ENCODE measurements around the gene ATRN. TPM values are rescaled to one million over a fixed set of nuclear protein-coding genes. Genes with fewer than 3 reads are reported as not detected.
"Not testable (repeated sequence)": the region's sequence is repeated elsewhere in the genome, so short reads cannot be mapped to it uniquely, and the experiment has no call there.

Gene ATRN
- 30.1 and 33.5 TPM in 2 replicates for total RNA-seq
- polyA plus RNA-seq (2012) = 27.9 TPM

- peak; percentile 92 for DNase-seq (ENCODE audit: low read depth)
Observed at GRCh38 chr20:3470627-3471396, at the start of gene ATRN. ATRN (plus strand) TSS chr20:3471018; CDS start chr20:3471108, 90 bp downstream.

- DNase-seq (ENCODE audit: low read depth) = no peak
Observed at GRCh38 chr20:3421985-3422384, 48.8 kb upstream of the ATRN start.

- DNase-seq (ENCODE audit: low read depth) = no peak
Observed at GRCh38 chr20:3423126-3423525, 47.7 kb upstream of the ATRN start.

DNA sequence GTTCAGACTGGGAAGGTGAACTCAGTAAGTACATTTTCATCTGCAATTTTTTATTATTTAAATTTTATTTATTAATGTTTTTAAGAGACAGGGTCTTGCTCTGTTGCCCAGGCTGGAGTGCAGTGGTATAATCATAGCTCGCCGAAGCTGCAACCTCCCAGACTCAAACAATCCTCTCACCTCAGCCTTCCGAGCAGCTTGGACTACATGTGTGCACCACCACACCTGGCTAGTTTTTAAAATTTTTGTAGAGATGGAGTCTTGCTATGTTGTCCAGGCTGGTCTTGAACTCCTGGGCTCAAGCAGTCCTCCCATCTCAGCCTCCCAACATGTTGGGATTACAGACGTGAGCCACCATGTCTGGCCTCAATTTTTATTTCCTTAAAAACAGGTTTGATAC is 44.1 kb upstream of the ATRN start:
- not testable (repeated sequence) for DNase-seq (ENCODE audit: low read depth)

DNA sequence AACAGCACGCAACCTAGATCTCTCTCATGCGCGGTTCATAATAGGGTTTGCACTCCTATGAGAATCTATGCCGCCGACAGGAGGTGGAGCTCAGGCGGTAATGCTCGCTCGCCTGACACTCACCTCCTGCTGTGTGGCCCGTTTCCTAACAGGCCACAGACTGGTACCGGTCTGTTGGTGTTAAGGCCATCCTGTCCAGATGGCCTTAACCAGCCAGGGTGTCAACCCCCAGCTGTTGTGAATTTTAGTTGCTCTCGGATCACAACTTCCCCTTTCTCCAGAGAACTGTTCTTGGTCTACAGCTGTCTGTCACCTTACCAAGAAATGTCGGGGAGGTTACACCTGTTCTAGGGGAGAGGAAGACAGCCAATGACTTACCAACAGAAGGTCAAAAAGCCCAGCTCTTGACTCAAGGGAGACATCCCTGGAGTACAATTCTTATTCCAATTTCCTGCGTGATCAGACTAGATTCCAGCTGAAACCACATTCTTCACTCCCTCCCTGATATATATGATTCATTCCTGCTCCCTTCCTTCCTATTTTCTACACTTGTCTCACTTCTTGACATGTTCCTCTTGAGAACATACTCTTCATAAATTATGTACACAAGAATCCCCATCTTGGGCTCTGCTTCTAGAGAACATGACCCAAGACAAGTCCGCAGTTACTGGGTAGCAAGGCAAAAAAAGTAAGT is 40.3 kb upstream of the ATRN start:
- DNase-seq (ENCODE audit: low read depth) = peak; percentile 63

DNA sequence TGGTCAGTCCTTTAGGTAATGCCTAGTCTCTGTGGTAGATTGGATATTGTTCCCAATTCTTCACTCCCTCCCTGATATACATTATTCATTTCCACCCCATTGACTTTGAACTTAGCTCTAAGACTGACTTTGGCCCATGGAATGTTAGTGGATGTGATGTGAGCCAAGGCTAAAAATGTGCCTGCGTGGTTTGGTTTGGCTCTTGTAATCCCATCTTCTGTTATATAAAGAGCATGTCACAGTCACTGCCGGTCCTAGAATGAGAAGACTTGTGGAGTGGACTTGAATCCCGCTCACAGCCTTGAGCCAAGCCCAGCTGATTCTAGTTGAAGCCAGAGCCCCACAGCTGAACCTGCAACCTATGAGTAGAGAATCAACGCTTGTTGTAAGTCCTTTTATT is 39.7 kb upstream of the ATRN start:
- DNase-seq (ENCODE audit: low read depth) = peak; percentile 82

GRCh38 chr20:3432844-3433243 is 38.0 kb upstream of the ATRN start:
- DNase-seq (ENCODE audit: low read depth) = no peak

- no peak for DNase-seq (ENCODE audit: low read depth)
Observed at GRCh38 chr20:3433744-3434143, 37.1 kb upstream of the ATRN start.

DNA sequence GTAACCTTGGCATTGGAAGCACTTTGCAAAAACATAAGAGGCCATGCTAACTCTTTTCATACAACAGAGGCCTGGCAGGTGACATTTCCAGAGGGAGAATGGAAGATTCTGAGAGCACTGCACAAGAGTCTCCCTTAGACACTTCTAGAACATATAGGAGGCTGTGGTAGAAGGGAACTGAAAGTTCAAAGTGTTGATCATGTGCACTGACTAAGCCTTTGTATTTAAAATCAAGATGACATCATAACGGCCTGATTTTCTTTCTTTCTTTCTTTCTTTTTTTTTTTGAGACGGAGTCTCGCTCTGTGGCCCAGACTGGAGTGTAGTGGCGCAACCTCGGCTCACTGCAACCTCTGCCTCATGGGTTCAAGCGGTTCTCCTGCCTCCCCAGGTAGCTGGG is 36.6 kb upstream of the ATRN start:
- DNase-seq (ENCODE audit: low read depth) = no peak

DNA sequence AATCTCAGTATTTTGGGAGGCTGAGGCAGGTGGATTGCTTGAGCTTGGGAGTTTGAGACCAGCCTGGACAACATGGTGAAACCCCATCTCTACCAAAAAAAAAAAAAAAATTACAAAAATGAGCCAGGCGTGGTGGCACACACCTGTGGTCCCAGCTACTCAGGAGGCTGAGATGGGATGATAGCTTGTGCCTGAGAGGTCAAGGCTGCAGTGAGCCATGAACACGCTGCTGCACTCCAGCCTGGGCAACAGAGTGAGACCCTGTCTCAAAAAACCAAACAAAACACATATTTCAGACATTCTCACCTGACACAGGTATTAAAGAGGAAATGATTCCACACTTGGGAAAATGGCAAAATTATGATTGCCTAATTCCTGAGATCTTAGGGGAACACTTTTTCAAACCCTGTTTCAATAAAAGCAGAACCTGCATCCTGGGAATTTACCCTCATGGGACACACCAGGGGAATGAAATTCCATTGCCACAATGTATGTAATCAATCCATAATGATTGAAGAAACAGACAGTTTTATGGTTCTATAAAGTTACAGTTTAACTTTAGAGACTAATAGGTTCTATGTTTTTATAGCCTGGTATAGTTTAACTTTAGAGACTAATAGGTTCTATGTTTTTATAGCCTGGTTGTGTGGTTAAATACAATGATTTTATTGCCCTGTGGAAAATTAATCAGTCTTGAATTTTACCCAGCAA is 33.8 kb upstream of the ATRN start:
- no peak for DNase-seq (ENCODE audit: low read depth)

DNA sequence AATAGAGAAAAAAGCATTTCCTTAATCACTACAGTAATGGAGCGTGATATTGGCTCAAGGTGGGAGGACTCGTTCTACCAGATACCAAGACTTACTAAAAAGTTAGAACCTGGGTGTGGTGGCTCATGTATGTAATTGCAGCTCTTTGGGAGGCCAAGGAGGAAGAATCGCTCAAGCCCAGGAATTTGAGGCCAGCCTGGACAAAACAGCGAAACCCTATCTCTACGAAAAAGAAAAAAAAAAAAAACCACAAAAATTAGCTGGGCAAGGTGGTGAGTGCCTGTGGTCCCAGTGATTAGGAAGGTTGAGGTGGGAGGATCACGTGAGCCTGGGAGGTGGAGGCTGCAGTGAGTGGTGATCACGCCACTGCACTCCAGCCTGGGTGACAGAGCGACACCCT is 24.0 kb upstream of the ATRN start:
- no peak for DNase-seq (ENCODE audit: low read depth)

- DNase-seq (ENCODE audit: low read depth) = no peak
Observed at GRCh38 chr20:3447321-3447720, 23.5 kb upstream of the ATRN start.

- no peak for DNase-seq (ENCODE audit: low read depth)
Observed at GRCh38 chr20:3449319-3449718, 21.5 kb upstream of the ATRN start.

GRCh38 chr20:3452136-3452535 is 18.7 kb upstream of the ATRN start:
- DNase-seq (ENCODE audit: low read depth) = no peak

DNA sequence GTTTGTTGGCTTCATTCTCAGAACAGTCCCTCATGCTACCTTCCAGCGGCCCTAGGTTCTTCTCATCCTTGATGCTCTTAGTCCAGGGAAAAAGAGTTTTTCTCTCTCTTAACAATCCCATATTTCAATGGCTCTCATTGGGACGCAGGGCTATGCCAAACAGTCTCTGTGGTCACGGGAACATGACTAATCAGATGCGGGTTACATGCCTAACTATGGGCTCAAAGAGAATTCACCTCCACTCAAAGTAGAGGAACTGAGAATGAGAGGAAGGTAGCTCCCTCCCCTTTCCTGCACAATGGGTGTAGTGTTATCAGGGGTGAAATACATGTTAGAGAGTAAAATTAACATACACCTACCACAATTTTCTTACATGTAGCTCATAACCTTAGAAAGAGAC is 18.1 kb upstream of the ATRN start:
- peak; percentile 25 for DNase-seq (ENCODE audit: low read depth)

DNA sequence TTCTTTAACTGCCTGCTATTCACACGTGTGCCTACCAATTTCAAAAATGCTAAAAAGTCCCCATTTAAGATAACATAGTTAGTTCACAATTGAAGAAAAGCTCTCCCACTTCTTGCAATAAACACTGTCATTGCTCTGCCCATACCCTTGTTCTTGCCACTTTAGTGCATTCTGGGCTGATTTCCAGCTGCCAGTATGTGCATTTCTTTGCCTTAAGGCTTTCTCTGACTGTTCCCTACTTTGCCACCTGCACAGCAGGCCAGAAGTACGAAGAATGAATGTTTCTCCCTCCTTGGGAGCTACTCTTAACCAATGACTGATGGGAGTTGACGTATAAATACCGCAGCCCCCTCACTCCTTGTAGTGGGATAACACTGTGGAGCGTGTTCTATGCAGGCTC is 16.0 kb upstream of the ATRN start:
- DNase-seq (ENCODE audit: low read depth) = no peak

GRCh38 chr20:3456648-3457047 is 14.2 kb upstream of the ATRN start:
- no peak for DNase-seq (ENCODE audit: low read depth)

DNA sequence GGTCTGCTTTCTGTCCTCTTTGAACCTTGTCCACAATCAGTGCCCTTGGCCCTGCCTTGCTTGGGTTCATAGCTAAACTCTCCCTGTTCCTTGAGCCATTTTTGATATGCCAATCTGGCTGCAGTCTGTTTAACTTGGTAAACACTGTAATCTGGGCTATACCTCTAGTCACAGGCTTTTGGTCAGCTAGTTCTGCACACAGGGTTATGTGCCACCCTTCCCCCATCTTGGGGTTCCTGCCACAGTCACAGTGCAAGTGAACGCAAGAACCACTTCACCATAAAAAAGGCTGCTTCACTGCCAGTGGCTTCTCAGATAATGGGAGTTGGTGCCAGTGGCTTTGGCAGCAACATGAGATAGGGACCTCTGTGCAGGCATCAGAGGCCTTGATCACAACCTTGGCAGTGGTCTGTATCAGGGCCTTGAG is 10.9 kb upstream of the ATRN start:
- DNase-seq (ENCODE audit: low read depth) = no peak

GRCh38 chr20:3461211-3461771 is 9.5 kb upstream of the ATRN start:
- peak; percentile 76 for DNase-seq (ENCODE audit: low read depth)

- peak; percentile 29 for DNase-seq (ENCODE audit: low read depth)
Observed at GRCh38 chr20:3461911-3462677, 8.7 kb upstream of the ATRN start.

DNA sequence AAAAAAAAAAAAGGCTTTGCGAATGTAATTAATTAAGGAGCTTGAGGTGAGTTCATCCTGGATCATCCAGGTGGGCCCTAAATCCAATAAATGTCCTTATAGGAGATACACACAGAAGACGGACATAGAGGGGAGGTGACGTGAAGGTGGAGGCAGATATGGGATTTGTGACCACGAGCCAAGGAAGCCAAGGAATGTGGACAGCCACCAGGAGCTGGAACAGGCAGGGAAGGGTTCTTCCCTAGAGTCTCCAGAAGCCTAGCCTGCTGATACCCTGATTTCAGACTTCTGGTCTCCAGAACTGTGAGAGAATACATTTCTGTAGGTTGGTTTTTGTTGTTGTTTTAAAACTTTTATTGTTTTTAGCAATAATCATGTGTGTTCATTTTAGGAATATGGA is 6.7 kb upstream of the ATRN start:
- DNase-seq (ENCODE audit: low read depth) = no peak
